HG03135 (cell line): ENCODE data around the gene GAPDHS.

Experiments
- ATAC-seq: cut with Tn5 transposase; IDR thresholded peaks from one replicate; pipeline ENCODE4 v1.9.1; 2021; ENCODE audit warnings: mild to moderate bottlenecking, moderate library complexity; ENCODE audit not compliant: unreplicated experiment

GAPDHS gene

DNA sequence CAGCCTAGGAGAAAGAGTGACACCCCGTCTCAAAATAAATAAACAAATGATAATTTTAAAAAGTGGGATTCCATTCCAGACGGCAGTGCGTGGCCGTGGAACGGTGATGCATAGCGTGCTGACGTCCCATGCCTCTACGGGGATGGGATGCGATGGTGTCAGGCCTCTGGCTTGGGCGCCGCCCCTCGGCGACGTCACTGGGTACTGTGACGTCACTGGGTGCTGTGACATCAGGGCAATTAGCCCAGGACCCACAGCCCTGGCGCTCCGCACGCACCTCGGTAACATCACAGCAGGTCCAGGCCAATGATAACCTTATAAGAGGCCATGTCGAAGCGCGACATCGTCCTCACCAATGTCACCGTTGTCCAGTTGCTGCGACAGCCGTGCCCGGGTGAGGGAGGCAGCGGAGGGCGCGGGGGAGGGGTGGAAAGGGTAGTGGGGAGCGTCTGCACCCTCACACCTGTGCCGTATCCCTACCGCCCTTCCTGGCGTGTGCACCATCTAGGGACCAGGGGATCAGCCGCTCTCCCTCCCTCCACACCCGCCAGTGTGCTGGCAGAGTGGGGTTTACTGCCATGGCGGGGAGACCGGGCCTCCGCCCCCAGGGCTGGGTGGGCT is at the start of gene GAPDHS:
Gene GAPDHS (plus strand): TSS at position 256 of the 621 bp plus-strand sequence. CDS start 72 bp downstream, at position 328.
- no peak for ATAC-seq

DNA sequence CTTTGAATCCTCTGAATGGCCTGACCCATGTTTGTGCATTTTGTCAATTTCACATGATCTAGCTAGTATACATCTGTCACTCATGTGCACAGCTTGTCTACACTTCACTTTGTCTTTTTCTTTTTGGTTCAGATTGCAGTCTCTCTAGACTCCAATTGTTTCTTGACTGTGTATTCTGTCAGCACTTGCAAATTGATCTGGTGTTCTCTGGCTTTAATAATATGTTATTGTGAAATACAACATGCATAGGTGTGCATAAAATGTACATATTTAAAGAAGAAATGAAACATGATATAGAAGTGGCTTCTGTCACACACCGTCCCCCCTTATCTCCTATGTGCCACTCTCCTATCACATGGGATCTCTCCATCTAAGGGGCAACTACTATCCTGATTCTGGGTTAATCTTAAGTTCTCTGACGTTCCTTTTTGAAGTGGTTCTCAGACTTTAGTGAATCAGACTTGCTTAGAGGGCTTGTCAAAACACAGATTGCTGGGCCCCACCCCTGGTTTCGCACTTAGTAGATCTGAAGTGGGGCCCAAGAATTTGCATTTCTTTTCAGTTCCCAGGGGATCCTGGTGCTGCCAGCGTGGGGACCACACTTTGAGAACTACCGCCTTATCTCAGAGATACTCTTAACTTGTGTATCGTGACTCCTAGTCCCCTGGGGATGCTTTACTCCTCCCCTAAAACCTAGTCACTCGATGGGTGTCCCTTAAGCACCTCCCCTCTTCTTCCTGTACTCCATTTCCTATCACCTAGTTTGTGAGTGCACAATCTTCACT is 48.8 kb upstream of the GAPDHS start:
- ATAC-seq = peak; percentile 90

DNA sequence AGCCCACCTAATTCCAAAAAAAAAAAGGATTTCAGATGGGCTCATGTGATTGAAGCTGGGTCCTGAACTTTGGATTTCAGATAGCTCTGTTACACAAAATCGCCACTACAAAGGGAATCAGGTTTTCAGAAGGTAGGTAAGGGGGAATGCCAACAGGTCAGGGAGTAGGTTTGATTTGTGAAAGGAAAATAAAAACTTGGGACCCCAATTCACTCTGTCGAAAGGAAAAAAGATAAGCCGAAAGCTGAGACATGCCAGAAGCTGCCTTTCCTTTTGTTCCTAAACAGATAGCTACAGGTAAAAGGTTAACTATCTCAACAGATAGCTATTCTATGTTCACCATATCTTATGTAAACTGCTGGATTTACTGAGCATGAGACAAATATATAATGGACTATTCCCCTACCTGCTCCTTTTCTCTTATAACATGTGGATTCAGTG is 47.0 kb upstream of the GAPDHS start:
- ATAC-seq = no peak

DNA sequence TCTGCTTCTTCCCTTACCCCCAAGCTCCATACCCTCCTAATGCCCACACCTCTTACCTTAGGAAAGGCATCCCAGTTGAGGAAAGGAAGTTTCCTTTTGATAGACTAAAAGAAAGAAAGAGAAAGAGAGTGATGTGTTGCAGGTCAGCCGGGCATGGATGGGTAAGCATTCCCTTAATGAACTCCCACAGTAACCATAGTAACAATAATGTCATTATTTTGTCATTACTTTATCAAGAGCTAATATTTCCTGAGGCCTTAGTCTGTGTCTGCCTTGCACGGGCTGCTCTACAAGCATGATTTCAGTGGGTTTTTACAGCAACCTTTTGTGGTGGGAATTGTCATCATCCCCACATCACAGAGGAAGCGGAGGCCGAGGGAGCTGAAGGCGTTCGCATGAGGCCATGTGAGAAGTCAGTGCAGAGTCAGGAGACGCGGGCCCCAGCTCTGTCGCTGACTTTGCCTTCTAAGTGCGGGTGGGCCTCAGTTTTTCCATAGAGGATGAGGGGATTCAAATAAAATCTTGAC is 45.5 kb upstream of the GAPDHS start:
- ATAC-seq = no peak

DNA sequence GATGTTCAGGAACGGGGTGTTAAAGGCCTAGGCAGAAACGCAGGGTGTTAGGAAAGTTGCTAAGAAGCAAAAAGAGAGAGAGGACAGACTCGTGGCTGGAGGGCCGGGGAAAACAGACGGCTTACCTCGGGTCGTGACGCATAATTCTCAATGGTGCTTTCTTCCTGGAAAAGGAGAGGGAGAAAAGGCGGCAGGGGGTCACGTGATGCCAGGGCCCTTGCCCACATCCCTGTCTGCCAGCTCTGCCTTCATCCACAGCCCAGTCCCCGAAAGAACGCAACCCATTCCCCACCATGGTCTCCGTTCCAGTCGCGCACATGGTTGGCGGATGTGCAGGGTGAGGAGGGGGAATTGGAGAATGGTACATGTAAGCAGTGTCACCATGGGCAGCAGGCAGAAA is 44.6 kb upstream of the GAPDHS start:
- no peak for ATAC-seq

DNA sequence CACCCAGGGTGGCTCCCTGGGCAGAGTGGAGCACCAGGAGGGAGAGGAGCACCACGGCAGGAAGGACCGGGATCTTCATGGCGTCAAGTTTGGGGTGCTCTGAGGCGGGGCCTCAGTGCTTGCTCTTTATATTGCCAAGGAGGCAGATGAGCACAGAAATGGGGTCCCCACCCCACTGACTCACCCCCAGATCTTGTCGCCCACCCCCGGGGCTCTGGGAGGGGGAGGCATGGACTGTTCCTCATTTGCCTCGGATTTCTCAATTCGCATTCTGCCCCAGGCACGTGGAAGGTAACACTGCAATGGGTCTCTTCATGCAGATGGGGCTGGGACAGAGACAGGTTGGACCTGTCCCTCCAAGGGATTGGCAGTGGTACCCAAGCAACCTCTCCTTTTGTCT is 42.9 kb upstream of the GAPDHS start, which contains the start of gene KRTDAP:
Gene KRTDAP (minus strand): TSS at position 101 of the 400 bp plus-strand sequence. CDS start 22 bp downstream, at position 79.
- no peak for ATAC-seq

DNA sequence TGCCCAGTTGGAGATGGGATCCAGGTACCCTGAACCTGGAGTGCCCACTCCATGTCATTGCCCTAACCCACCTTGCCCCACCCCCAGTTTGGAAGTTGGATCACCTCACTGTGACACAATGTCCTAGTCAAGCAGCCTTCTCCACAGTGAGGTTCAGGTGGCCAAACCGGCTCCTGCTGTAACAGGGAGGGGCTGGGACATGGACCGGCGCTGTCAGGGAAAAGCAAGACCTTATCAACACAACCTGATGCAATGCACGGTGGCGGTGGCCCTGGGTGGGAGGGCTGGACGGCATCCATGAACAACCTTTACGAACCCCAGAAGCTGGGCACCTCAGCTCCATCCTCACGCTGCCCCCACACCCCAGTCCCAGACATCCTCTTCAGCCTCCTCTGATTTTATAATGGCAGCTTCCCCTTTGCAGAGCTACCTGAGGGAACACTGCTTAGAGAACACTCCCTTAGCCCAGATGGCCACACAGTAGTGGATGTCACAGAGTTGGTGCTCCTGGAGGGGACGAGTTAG is 41.4 kb upstream of the GAPDHS start:
- ATAC-seq = no peak

DNA sequence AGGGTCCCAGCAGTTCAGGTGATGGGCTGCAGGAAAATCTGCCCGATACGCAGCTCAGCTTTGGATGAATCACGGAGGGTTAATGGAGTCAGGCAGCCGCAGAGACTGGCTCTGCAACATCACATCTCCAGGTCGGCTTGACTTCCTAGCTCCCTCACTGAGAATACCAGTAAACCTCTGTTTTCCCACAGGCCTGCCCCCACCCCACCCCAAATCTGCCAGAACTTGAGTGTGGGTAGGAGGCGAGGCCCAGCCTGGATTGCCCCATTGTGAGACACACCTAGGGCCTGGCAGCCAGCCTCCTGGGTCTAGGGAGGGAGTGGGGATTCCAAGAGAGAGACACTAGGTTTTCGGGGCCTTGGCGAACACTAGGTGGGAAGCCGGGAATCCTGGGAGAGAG is 39.3 kb upstream of the GAPDHS start:
- ATAC-seq = no peak

DNA sequence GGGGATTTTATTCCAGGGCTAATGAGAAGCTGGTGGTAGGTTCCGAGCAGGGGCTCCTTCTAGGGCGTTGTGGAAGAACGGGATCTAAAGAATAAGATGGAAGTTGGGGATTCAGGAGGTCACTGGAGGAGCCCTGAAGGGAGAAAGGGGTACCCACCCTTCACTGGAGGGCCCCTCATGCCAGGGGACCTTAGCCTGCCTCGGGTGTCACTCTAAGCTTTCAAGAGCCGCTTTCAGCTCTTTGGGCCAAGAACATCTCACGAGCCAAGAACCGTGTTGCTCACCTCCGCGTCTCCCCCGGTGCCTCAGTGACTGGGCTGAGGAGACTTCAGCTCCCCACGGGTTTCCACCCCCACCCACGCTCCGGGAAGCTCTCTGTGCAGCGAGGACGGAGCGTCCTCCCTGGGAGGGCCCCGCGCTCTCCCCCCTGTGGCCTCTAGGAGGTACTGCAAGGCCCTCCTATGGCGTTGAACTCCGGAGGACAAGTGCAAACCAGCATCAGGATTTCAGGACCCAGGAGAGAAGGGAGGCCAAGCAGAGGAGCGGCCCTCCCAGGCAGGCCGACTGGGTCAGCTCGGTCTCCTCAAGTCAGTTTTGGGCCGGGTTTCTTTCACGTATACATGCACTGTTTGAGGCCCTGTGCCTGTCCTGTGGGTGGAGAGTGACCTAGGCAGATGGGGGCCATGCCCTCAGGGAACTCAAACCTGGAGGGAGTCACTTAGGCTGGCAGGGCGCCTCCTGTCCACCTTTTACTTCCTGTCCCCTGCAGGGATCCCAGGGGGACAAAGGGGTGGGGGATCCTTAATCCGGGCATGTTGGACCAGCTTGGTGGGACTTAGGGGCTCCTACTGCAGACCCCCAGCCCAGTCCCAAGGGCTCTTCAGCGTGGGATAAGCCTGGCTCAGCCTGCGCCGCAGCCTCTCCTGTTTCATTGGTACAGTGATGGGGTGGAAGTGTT is 37.9 kb upstream of the GAPDHS start:
- no peak for ATAC-seq

DNA sequence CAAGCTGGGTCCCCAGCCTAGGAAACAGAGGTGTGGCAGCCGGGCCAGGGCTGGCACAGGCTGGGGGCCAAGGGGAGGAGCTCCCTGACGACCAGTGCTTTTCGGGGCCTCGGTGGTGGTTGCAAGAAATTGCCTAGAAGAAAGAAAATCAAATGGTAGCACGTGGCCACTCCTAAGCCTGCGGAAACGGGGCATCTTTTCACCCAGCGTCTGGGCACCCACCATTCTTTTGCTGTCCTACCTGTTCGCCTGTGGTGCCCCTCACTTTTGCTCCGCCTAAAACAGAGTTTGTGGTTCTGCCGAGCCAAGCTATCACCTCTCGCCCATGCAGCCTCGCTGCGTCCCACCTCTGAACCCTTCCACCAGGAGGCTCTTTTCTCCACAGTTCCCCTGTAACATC is 35.9 kb upstream of the GAPDHS start:
- ATAC-seq = no peak

DNA sequence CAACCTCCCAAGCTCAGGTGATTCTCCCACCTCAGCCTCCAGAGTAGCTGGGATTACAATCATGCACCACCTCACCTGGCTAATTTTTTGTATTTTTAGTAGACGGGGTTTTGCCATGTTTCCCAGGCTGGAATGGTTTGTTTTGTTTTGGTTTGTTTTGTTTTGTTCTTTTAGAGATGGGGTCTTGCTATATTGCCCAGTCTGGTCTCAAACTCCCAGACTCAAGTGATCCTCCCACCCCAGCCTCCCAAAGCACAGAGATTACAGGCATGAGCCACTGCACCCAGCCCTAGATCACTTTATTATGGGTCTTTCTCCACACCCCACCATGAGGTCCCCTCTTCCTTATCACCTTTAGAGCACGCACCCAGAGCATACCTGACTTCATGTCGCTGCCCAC is 35.0 kb upstream of the GAPDHS start:
- ATAC-seq = no peak

DNA sequence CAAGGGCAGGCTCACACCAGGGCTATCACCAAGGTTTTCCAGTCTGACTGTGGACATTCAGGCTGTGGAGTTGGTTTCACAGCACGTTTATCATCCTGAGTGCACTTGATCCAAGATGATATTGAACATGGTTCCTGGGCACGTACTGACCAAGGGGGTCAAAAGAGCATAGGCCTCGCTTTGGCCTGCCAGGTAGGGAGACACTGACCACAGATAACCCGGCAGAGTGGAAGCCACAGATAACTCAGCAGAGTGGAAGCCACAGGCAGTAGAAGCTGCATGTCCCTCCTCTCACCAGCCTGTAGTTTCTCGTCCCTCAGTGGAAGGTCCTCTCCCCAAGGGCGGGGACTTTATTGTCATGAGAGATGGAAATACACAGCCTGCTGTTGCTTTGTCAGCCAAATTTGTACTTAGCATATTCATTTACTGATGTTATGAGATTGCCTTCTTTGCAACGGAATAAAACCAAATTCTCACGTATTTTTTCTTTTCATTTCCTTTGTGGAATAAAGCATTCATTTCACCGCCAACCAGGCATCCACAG is 34.2 kb upstream of the GAPDHS start:
- no peak for ATAC-seq

DNA sequence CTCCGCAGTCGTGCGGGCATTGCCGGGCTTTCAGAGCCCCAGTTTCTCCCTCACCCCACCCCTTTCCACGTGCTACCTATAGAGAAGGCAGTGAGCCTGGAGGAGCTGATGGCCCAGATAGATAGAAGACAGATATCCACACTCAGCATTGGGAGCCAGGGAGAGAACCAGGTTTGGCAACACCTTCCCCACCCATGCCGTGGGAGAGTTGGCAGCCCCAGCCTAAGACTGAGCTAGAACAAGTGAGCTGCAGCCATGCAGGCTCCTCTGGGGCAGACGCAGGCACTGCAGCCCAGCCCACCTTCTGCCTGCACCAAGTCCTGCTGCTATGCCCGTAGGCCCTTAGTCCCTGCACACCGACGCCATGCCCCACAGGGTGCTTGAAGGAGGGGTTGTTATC is 32.6 kb upstream of the GAPDHS start:
- no peak for ATAC-seq

DNA sequence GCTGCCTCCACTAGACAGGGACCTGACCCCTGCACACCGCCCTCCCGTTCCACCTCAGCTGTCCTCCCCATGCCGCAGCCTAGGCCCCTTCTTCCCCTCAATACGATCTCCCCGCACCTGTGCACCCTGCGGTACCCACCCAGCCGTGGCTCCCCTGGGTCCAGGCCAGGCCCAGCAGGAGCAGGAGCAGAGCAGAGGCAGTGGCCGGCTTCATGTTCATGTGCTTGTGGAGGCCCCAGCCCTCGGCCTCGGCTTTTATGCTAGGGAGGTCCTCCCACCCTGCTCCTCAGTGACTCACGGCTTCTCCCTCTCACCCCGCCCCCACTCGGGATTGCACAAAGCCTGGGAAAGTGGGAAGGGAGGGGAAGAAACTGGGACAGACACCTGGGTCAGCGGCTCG is 31.6 kb upstream of the GAPDHS start:
- ATAC-seq = no peak

DNA sequence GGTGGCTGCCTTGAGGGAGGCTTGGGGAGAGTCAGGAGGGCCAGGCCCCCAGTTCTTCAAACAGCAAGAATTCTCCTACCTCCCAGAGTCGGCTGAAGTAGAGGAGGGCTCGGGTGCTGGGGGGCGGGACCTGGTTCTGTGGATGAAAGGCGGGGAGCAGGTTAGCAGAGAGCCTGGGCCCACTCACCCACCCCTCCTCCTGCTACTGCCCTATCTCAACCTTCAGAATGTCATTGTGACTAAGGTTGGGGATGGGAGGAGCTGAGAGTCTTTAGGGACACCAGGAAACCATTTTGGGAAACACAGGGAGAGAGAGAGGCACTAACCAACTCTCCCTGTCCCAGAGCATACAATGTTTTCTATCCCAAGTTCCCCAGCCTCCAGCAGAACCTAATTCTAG is 30.5 kb upstream of the GAPDHS start:
- ATAC-seq = no peak

DNA sequence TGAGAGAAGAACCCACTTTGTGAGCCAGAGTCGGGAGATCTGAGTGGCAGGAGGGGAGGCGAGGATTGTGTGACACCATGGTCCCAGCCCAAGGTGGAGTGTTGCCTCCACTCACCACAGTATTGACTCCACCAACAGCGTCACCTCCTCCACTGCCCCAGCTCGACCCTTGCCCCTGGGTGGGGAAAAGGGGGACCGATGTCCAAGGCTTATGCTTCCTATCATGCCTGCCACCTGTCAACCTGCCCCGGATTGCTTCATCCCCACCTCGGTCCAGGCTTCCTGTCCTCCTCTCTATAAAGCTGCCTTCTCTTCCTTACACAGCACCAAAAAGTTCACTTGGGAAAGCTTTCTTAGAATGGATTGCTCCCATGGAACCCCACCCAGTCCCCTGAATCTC is 27.2 kb upstream of the GAPDHS start:
- no peak for ATAC-seq

DNA sequence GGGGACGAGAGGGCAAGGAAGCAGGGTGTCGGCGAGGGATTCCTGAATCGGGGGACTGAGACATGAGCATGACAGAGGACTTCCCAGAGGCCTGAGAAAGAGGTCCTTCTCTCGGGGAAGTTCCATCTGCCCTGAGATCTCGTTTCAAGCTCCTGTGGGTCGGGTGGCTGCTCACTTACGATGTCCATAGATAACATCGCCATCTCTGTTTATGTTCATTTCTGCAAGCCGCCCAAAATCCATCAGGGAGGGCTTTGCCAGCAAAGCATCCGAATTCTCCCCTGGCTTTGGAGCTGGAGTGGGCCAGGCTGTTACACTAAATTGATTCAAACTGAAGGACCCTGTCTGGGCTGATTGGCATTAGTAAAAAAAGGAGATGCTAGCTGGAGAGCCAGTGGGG is 25.7 kb upstream of the GAPDHS start:
- ATAC-seq = no peak

DNA sequence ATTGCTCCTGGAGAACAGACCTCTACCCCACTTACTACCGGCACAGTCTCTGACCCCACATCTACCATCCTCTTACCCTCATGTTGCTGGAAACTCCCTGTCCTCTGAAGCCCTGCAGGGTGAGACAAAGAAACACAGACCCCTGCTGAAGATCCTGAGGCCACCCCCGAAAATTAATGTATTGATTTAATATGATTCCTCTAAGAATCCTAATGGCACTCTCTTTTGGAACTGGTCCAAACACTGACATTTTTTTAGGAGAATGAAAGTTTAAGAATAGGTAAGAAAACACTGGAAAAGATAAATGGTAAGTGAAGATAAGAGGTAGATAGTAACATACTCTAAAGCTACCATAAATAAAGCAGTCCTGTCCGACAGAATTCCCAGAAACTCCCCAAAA is 25.1 kb upstream of the GAPDHS start:
- ATAC-seq = no peak

DNA sequence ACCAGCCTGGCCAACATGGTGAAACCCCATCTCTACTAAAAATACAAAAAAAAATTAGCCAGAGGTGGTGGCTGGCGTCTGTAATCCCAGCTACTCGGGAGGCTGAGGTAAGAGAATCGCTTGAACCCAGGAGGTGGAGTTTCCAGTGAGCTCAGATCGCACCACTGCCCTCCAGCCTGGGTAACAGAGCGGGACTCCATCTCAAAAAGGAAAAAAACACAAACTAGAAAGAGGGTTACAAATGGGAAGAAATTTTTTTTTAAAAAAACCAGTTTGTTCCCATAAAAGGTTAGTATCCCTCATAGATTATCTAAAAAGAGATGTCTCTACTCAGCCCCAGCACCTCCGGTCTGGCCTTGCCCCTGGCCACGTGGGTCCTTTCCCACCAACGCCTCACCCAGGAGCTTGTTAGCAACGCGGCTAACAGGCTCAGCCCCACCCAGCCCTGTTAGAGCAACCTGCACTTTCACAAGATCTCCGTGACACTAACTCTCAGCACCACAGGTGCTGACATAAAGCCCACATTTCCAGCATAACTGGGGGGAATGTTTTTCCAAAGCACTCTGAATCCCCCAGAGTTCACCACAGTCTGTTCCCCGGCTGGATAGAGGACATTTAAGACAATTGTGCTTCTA is 24.1 kb upstream of the GAPDHS start:
- ATAC-seq = no peak
